Daoy (cell line): ENCODE results near the gene LST1. TPM values are rescaled to one million over a fixed set of nuclear protein-coding genes. Genes with fewer than 3 reads are reported as not detected.
"Not testable (repeated sequence)": the region's sequence is repeated elsewhere in the genome, so short reads cannot be mapped to it uniquely, and the experiment has no call there.

Experiments used
- DNase-seq: peaks from one replicate; pipeline ENCODE4 v3.0.0-alpha.2; 2015; ENCODE audit warnings: low read depth
- total RNA-seq: library from RNA; depleted of rRNA; stranded (reverse); fragments of >200 nt; shearing (Covaris generic); gene quantifications from 2 replicates; pipeline ENCODE4 v1.2.3, GENCODE V29; 2014

Gene LST1
- total RNA-seq, 1 experiment from 2014 or later = 3.5 TPM

DNA sequence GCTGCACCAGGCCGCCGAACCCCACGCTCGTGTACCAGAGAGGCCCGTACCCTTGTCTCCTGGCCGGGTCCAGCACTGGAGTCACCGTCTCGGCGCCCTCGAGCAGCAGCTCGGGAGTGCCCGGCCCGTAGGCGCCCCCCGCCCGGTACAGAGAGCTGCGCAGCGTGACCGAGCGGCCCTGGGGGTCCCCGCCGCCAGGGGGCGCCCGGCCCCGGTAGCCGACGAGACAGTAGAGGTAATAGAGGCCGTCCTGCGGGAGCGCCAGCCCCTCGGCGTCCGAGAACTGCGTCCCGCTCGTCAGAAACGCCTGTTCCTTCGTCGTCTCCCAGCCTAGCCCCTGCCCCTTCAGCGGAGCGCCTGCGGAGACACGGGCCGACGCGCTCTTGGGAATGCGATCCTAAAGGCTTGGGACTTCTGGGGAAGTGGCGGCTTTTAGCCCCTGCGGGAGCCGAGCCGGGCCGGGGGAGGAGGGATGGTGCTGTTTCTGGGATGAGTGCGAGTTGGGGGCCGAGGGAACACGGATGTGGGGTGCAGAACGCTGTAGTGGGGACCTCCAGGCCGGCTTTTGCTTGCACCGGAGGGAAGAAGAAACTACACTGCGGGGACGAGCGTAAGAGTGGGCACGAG lies 5.2 kb upstream of the LST1 start:
- peak; percentile 87 for DNase-seq

DNA sequence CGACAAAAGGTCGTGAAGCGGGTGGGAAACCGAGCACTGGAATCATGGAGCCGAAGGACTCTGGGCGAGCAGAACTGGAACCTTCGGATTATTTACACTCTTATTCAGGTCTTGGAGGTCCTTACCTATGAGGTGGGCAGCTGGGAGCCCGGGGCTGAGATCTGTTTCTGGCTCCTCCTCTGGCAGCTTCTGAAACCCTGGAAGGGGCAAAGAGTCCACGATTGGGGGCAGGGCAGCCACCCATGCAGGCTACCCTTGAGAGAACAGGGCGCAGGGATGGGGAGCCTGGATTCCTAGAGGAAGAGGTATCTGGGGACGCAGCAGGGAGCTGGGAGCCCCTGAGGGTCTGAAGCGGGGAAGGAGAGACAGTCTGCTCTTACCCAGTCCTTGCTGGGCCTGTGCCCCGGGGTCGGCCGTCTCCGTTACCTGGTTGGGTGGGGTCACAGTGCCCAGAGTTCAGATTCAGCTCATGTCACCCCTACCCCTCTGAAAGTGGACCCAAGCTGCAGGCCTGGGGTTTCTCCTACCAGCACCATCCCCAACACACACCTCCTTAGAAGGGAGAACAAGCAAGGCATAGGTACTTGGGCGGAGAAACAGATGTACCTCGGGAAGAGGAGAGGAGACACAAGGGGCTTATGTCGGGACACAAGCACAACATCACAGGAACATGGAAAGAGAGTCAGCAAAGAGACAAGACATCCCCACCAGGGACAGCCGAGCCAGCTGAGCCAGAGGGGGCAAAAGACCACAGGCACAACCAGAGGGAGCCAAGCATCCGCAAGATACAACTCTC lies 4.4 kb upstream of the LST1 start:
- no peak for DNase-seq

DNA sequence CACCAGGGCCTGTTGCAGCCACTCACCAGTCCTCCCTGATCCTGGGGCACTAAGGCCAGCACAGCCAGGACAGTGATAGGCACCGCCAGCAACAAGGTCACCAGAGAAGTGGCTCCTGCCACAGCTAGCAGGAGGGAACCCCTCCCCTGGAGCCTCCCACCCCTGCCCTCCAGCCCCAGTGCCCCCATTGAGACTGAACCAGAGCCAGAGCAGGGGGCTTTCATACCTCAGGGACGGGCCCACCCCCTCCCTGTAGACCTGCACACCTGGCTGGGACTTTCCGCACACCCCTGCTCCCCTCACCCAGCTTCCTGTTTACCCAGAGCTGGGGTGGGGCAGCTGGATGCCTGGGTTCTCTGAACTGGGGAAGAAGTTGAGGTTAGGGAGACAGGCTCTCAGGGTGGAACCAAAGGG lies 3.8 kb upstream of the LST1 start, which contains the start of gene LTB:
Gene LTB, minus strand, starts transcription at position 195 of the 414 bp plus-strand sequence. Its CDS starts 7 bp downstream, at position 188.
- no peak for DNase-seq

DNA sequence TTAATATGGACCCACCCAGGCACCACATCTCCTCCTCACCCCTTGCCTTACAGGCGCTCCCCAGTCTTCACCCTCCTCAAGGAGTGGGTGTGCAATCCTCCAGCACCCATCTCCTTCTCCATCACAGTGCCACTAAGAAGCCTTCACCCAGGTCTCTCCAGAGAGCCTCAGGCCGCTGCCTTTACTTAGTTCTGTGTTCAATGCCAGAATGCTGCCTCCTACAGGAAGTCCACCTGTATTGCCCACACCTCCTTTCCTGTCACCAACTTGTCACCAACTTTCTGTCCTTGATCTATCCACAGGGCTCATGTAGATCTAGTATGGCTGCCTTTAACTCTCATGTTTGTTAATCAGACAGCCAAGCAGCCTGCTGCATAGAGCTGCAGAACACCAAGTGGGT lies 586 bp upstream of the LST1 start:
- DNase-seq = peak; percentile 25

DNA sequence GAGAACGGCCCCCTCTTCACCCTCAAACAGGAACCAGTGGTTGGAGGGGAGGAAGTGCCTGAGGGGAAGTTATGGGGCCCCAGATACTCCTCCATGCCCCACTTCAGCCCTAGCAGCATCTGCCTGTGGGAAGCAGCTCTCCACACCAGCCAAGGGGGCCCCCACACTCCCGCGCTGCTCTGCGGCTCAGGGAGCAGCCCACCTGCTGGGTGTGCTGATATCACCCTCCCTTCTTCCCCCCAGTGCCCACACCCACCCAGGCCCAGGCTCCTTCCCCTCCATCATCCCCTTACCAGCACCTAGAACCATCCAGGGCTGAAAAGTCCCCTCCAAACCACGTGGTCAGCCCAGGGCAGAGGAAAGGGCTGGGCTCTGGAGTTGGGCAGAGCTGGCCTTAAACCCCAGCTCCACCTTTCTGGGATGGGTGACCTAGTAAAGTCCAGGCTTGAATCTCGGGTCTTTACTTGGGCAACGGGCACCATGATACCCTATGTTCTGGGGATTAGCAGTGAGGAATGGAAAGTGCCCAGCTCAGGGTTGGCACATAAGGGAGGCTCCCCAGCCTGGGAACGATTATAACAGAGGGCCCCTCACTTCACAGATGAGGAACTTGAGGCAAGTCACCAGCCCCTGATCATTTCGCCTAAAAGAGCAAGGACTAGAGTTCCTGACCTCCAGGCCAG lies 663 bp downstream of the LST1 start:
- DNase-seq = no peak

DNA sequence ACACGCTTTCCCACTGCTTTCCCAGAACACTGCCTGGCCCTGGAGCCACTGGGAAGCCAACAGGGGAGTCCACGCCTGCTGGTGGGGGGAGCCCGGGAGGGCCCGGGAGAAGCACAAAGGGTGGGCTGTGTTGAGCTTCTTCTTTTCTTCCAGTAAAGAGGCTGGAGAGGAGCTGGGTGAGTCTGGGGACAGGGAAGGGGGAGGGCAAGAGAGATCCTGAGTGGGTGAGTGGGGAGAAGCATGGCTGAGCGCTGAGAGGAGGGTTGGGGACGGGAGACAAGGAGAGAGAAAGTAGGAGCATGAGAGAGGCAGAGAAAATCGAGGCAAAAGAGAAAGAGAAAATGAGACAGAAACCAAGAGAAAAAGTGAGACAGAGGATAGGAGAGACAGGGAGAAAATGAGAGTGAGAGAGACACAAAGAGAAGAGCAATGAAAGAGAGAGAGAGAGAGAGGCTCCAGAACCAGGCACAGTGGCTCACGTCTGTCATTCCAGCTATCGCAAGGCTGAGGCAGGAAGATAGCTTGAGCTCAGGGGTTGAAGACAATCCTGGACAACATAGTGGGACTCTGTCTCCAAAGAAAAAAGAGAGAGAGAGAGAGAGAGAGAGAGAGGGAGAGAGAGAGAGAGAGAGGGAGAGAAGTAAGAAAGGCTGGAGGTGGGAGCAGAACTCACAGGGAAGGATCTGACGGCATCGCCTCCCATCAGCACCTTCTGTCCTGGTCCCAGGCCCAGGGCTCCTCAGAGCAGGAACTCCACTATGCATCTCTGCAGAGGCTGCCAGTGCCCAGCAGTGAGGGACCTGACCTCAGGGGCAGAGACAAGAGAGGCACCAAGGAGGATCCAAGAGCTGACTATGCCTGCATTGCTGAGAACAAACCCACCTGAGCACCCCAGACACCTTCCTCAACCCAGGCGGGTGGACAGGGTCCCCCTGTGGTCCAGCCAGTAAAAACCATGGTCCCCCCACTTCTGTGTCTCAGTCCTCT lies 2.0 kb downstream of the LST1 start:
- no peak for DNase-seq

DNA sequence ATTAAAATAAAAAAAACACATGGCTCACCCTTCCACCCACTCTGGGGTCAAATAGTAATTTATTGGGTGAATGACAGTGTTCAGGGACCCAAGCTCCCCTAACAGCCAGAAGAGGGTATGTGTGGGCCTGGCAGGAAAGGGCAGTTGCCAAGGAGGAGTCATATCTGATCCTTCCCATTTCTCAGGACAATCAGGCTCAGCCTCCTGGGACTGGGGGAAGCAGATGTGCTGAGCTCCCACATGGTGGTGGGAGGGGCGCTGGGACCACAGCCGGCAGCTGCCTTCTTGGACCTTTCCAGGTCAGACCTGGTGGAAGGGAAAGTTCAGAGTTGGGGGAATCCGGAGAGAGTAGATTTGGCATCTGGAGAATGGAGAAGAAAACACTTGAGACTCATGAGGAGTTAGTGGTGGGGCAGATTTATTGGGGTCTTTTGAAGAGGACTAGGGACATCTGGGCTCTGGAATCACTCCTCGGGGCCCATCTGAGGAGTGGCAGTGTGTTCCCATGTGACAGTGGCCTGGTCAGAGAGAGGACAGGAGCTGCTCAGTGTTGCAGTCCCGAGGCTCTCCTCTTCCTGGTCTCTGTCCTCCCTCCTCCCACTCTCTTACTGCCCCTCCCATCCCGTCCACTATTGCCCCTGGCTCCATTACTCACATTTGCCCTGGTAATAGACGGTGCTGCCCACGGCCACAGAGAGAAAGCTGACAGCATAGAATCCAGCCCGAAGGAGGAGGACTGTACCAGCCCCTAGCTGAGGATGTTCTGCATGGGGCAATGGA lies 3.0 kb downstream of the LST1 start:
- no peak for DNase-seq

DNA sequence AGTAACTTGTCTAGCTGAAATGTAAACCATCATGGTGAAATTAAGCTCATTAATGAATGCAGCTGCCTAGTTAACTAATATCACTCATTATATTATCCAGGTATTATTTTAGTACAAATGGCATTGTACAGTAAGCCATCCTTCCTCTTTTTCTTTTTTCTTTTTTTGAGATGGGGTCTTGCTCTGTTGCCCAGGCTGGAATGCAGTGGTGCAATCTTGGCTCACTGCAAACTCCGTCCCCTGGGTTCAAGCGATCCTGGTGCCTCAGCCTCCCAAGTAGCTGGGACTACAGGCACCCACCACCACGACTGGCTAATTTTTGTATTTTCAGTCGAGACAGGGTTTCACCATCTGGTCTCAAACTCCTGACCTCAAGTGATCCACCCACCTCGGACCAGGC lies 4.6 kb downstream of the LST1 start:
- not testable (repeated sequence) for DNase-seq

DNA sequence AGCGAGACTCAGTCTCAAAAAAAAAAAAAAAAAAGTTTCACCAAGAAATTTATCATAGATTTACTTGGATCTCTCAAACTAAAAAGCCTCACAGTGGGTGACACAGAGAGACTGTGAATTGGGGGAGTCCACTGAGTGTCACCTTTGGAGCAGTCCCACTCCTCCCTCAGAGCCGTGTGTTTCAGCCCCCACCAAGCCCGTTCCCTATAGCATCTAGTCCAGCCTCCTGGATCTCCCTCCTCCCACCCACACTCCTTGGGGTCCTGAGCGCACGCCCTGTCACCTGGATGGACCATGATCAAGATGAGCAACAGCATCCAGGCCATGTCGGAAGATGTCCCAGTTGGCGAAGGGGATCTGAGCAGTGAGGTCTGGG lies 6.3 kb downstream of the LST1 start:
- DNase-seq = no peak

DNA sequence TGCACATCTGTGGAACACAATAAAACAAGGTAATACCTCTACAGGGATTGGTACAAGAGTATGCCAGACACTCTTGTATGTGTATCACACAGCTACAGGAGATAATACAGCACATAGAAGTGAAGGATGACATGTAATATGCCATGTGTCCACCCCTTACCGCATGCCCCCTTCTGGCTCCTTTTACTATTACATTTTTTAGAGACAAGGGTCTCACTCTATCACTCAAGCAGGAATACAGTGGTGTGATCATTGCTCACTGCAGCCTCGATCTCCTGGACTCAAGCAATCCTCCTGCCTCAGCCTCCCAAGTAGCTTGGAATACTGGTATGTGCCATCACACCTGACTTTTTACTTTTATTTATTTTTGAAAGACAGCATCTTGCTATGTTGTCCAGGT lies 10.9 kb downstream of the LST1 start:
- peak; percentile 40 for DNase-seq

DNA sequence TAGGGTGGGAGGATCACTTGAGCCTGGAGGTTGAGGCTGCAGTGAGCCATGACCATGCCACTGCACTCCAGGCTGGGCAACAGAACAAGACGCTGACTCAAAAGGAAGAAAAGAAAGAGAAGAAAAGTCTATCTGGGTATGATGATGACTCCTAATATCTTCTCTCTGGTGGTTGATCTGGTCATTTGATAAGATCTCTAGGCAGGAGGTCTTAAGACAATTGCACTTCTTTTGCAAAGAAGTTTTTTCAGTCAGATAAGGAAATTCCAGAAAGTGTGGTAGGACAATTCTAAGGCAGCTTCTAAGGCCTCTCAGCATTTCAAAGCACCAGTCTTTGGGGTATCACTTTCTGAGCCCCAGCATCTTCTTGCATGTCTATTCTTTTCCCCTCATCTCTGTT lies 21.2 kb downstream of the LST1 start:
- no peak for DNase-seq

DNA sequence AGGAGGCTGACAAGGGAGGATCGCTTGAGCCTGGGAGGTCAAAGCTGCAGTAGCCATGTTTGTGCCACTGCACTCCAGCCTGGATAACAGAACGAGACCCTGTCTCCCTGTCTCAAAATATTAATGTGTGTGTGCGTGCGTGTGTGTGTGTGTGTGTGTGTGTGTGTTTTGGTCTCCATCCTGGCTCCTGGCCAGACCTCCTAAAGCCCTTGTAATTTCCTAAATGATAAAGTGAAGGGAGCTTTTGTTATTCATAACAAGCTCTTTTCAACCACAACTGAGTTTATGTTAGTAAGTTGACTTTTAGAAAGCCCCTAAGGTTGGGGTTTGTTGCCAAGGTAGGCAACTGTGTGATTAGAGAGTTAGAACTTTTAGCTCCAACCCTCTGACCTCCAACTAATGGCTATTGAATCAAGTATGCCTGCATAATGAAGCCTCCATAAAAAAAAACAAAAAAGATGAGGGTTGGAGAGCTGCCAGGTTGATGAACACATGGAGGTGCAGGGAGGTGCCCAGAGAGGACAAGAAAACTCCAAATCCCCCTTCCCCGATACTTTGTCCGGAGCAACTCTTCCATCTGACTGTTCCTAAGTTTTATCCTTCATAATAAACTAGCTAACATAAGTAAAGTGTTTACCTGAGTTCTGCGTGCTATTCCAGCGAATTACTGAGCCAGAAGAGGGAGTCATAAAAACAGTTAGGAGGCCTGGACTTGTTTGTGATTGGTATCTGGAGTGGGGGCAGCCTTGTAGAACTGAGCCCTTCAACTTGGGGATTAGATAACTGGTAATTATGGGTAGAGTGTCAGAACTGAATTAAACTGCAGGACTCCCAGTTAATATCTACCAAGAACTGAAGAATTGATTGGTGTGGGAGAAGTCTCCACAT lies 23.7 kb downstream of the LST1 start:
- no peak for DNase-seq

DNA sequence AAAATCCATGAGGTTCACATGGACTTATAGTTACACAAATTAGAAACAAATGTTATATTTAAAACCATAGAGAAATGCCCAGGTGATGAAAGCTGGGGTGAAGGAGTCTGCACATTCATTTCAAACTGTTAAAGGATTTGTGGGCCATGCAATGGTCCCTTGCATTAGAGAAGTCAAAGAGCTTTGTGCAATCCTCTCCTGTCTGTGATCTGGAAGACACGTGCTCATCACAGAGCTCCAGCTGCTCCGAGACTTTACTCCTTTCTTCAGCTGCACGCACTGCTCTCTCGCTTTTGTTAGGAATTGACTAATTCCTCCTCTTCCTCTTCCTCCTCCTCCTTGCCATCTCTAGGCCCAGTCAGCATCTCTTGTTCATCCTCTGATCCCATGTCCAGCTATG lies 24.9 kb downstream of the LST1 start:
- DNase-seq = no peak

DNA sequence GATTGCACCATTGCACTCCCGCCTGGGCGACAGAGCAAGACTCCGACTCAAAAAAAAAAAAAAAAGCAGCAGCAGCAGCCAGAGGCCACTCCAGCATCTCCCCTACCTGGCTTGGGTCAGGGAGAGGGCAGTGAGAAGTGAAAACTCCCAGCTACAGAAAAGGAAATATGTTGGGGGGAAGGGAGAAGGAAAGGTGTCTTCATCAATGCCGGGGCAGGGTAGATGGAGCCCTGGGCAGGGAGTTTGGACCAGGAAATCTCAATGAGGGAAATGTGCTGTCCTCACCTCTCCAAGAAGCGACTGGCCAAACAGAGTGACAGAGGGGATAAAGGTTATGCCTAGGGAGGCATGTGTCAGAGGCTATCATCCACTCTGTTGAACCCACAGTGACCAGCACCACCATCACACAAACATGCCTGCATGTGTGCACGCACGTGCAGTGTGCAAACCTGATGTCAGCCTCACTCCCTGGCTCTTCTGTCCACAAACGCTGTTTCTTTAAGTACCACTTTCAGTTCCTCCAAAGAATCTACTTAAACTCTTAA lies 28.1 kb downstream of the LST1 start:
- no peak for DNase-seq

DNA sequence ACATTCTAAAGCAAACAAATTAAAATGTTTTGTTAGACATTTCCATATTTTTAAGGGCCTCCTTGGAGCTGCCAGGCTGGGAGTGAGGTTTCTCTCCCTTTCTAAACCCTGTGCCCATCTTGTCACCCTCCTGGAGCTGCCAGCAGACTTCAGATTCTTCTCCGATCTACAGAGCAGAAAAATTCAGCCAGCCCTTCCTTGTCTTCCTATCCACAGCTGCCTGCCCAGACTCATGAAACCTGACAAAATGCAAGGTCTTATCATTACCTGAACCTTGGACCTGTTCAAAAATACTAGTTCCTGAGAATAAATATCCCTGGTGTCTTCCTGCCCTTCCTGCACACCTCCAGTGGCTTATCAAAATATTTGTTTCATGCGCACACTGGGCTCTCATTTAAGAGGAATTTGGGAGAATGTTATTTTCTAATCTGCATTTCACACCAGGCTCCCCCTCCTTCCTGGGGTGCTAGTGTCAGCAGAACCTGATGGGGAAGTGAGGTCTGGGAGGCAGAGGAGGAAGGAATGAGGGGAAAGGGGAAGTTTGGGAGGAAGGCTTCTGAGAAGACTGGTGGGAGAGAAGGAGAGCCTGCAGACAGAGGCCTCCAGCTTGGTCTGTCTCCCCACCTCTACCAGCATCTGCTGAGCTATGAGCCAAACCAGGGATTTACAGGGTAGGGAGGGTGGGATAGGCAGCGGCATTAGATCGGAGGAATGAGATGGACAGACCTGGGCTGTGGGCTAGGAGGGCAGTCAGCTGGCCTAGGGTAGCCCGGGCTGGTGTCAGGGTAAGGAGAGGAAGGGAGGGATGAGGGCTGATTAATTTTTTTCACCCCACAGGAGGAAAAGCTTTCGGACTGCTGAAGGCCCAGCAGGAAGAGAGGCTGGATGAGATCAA lies 28.9 kb downstream of the LST1 start, which contains the start of gene AIF1:
Gene AIF1, plus strand, starts transcription at position 551 of the 895 bp plus-strand sequence. Its CDS starts 96 bp downstream, at position 647.
- DNase-seq = no peak

DNA sequence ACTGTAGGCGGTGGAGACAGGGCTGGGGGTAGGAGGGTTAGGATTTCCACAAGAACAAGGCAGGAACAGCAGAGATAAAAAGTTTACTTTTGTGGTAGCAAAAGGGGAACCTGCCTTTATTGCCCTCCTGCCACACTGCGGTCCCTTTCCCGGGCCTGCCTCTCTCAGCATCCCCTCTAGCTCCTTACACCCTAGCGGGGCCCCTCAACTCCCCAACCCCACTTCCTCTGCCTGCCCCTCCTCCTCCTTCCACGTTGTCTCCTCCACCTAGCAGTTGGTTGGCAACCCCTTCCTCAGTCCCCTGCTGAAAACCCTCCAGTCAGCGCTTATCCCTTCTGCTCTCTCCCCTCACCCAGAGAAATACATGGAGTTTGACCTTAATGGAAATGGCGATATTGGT lies 29.7 kb downstream of the LST1 start:
- no peak for DNase-seq

DNA sequence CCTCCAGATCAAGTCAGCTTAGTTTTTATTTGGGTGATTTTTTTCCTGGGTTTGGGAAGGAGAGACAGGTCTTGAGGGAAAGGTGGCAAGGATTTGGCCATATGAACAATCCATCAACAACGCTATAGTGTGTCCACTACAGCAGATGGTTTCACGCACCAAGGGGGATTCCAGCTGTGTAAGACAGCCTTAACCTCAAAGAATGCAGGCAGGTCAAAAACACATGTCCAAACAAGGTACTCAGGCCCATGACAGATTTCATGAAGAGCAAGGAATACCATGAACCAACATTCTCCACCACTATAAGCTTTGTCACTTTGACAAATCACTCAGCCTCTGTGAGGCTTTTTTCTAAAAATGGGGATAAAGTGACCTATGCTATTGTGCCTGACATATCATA lies 30.9 kb downstream of the LST1 start:
- DNase-seq = no peak
